Psoas muscle (tissue), 8 donors: Measurements from ENCODE around the gene SRP9. TPM values are rescaled to one million over a fixed set of nuclear protein-coding genes. Genes with fewer than 3 reads are reported as not detected.

ENCODE experiments used
- ATAC-seq, 4 donors: fragments of 200-7000 bp; cut with Tn5 transposase; one replicate each; pipeline ENCODE4 v1.9.1; 2020; ENCODE audit warnings: moderate library complexity in 3 of 4, mild to moderate bottlenecking in 2 of 4
- DNase-seq, 2 donors: peaks; one replicate each; pipeline ENCODE4 v3.0.0-alpha.2; 2020
- H3K27ac ChIP-seq: fragments of 200-600 bp; one replicate; pipeline ENCODE4 v1.8.0; 2022
- H3K27me3 ChIP-seq, 3 donors: fragments of 200-600 bp in 1 of 3; one replicate each; pipeline versions ENCODE4 v1.6.1 to v1.8.0; 2013 to 2022; ENCODE audit warnings: low read length in 2 of 3, mild to moderate bottlenecking in 2 of 3, moderate library complexity in 1 of 3; ENCODE audit not compliant: insufficient read depth in 3 of 3
- H3K36me3 ChIP-seq, 2 donors: fragments of 200-600 bp in 1 of 2; one replicate each; pipeline versions ENCODE4 v1.6.1 to v1.8.0; 2013 to 2022; ENCODE audit warnings: low read depth in 1 of 2, mild to moderate bottlenecking in 1 of 2, moderate library complexity in 1 of 2; ENCODE audit not compliant: insufficient read depth in 1 of 2
- H3K4me1 ChIP-seq: fragments of 200-600 bp; one replicate; pipeline ENCODE4 v1.8.0; 2022
- H3K4me3 ChIP-seq: fragments of 200-600 bp; one replicate; pipeline ENCODE4 v1.8.0; 2022; ENCODE audit warnings: mild to moderate bottlenecking
- H3K9me3 ChIP-seq: fragments of 200-600 bp; one replicate; pipeline ENCODE4 v1.8.0; 2022
- CTCF ChIP-seq: fragments of 200-600 bp; IDR thresholded peaks from one replicate; pipeline ENCODE4 v1.8.0; 2022; ENCODE audit warnings: antibody characterized with exemption
- WGBS, 3 donors: extraction: QIAGEN DNeasy Blood & Tissue Kit; methylation state at CpG; one replicate each; pipeline versions ENCODE4 v1.1.6 to v1.1.7; 2013; 5-methylcytosine and 5-hydroxymethylcytosine counted together
- intact Hi-C, 2 donors: fragments of 100-400 bp; cut with DNase I; formaldehyde crosslinking; loops; one replicate each; pipeline versions ENCODE4 v1.11.0 to v1.14.2; 2022
- polyA plus RNA-seq, 3 donors: library from polyadenylated mRNA; stranded (reverse); fragments of 200-250 nt; gene quantifications; one replicate each; pipeline ENCODE4 v1.2.3, GENCODE V29; 2013
- total RNA-seq, 4 donors: library from RNA; stranded (reverse); fragmentation: NEBNext Ultra II Directional in 2 of 4; extraction: Animal tissue kit (Norgen Biotek cat#: 25700) in 2 of 4; gene quantifications; one replicate each; pipeline versions ENCODE4 v1.2.1 to v1.2.4, GENCODE V29; 2021 to 2023
- donor health status: healthy with polysubstance abuse.
- donor health status: DM: no; HTN: no; CAD: no; lungs with moderate emphysema.
- donor health status: Bipolar disorder and iron deficiency.
- donor health status: healthy.
- donor health status: DM: yes; HTN: yes; CAD: no.
- donor health status: DM: no; HTN: no; CAD: no.
- donor health status: DM: no; HTN: no; CAD: no.
- donor health status: DM: yes; HTN: yes; CAD: no.

SRP9 gene
- total and polyA plus RNA-seq, 7 donors = 137 to 216 (median 143) TPM

- peak in 1 of 2 donors; percentile 20 for DNase-seq
- H3K36me3 ChIP-seq = peaks cover 0 to 14% of the 10 kb centered on the region in 2 donors
- H3K4me3 ChIP-seq = no peak overlapping the region
- H3K9me3 ChIP-seq = no peaks in the 10 kb centered on the region
- H3K27me3 ChIP-seq = no peaks in the 10 kb centered on the region
- no peak for TF ChIP-seq CTCF
- 76 to 86% (median 82%) methylated on average over 12 of the region's 12 CpGs for WGBS, 3 donors
- no peak for ATAC-seq
- H3K27ac ChIP-seq = no peak overlapping the region
- peaks cover 46% of the 10 kb centered on the region for H3K4me1 ChIP-seq
- intact Hi-C loops = loop anchor here in 1 of 2 donors (5.0 kb wide), 1 partner anchor 53 kb away; no protein-coding TSS in a partner anchor
Measured at GRCh38 chr1:225824533-225824941, 46.9 kb downstream of the SRP9 start.

GRCh38 chr1:225825078-225825477 lies 47.5 kb downstream of the SRP9 start:
- Histone ChIP-seq H3K4me1 (peaks cover 42% of the 10 kb centered on the region), H3K27me3 (no peaks in the 10 kb centered on the region), H3K27ac (no peak overlapping the region), H3K4me3 (no peak overlapping the region), H3K9me3 (no peaks in the 10 kb centered on the region), H3K36me3 (peaks cover 0 to 20% of the 10 kb centered on the region in 2 donors)
- 65 to 79% (median 66%) methylated on average over 6 of the region's 6 CpGs for WGBS, 3 donors
- ATAC-seq (no peak), DNase-seq (peak in 1 of 2 donors; percentile 36)
- intact Hi-C loops = no loop called here
- TF ChIP-seq CTCF = no peak

- no peaks in the 10 kb centered on the region for H3K9me3 ChIP-seq
- no peak for TF ChIP-seq CTCF
- peak overlapping the region; percentile 36 for H3K27ac ChIP-seq
- intact Hi-C loops = no loop called here
- peaks cover 0 to 25% of the 10 kb centered on the region in 2 donors for H3K36me3 ChIP-seq
- H3K27me3 ChIP-seq = no peaks in the 10 kb centered on the region
- DNase-seq (peak in 1 of 2 donors; percentile 35), ATAC-seq (peak in 1 of 4 donors; percentile 10)
- H3K4me3 ChIP-seq = no peak overlapping the region
- WGBS, 3 donors = 68 to 73% (median 70%) methylated on average over 7 of the region's 7 CpGs
- H3K4me1 ChIP-seq = peaks cover 42% of the 10 kb centered on the region
Measured at GRCh38 chr1:225825607-225826007, 48.0 kb downstream of the SRP9 start.

- DNase-seq = peak in 1 of 2 donors; percentile 13
- no peaks in the 10 kb centered on the region for H3K9me3 ChIP-seq
- 79 to 97% (median 80%) methylated on average over 8 of the region's 8 CpGs for WGBS, 3 donors
- peaks cover 40% of the 10 kb centered on the region for H3K4me1 ChIP-seq
- TF ChIP-seq CTCF = no peak
- no peaks in the 10 kb centered on the region for H3K27me3 ChIP-seq
- H3K4me3 ChIP-seq = no peak overlapping the region
- H3K36me3 ChIP-seq = peaks cover 0 to 40% of the 10 kb centered on the region in 2 donors
- intact Hi-C loops = no loop called here
- no peak overlapping the region for H3K27ac ChIP-seq
- no peak for ATAC-seq
Measured at GRCh38 chr1:225827076-225827475, 49.5 kb downstream of the SRP9 start.
